ENCODE data around the gene ADARB2.
A peak's percentile ranks its signal among the peaks of the same experiment; 100 is the strongest.
"Not testable (repeated sequence)": the region's sequence is repeated elsewhere in the genome, so short reads cannot be mapped to it uniquely, and the experiment has no call there.

Gene ADARB2

DNA sequence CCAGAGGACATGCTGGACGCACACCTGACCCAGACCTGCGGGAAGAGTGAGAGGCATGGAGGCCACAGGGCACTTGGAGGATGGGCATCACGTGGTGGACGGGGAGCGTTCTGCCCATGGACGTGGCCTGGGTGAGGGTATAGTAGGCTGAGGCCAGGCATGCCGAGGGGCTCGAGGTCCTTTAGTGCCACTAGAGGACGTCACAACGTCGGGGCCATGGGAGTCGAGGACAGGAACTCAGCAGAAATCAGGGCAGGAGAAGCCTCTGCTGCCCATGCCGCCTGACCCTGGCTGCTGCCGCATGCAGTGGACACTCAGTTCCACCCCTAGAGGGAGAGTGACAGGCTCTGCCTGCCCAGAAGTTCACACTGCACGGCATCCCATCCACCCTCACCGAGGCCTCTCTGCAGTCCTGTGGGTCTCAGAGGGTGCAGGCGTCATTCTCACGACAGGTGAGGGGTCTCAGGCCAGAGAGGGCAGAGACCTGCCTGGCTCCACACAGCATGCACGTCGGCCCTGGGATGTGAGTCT is 198.7 kb downstream of the ADARB2 start:
- DNase-seq = no peak

DNA sequence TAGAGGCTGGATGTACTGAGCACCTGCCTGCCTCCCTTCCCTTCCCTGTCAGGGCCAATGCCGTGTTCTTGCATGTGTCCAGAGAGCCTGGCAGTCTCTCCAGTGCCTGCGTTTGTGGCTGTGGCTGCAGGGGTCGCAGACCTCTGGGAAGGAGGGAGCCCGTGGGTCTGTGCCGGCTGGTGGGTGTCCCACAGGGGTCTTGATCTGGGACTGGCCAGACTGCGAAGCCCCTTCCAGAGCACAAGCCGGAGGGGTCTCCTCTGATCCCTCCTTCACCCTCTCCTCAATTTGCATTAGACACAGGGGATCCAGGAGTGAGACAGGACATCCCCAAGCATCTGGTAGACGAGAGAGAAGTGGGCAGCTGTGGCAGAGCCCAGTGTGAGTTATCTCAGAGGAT is 199.2 kb downstream of the ADARB2 start:
- DNase-seq = no peak

DNA sequence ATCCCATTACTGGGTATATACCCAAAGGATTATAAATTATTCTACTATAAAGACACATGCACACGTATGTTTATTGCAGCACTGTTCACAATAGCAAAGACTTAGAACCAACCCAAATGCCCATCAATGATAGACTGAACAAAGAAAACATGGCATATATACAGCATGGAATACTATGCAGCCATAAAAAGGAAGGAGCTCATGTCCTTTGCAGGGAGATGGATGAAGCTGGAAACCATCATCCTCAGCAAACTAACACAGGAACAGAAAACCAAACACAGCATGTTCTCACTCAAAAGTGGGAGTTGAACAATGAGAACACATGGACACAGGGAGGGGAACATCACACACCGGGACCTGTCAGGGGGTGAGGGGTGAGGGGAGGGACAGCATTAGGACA is 199.9 kb downstream of the ADARB2 start:
- DNase-seq = not testable (repeated sequence)

DNA sequence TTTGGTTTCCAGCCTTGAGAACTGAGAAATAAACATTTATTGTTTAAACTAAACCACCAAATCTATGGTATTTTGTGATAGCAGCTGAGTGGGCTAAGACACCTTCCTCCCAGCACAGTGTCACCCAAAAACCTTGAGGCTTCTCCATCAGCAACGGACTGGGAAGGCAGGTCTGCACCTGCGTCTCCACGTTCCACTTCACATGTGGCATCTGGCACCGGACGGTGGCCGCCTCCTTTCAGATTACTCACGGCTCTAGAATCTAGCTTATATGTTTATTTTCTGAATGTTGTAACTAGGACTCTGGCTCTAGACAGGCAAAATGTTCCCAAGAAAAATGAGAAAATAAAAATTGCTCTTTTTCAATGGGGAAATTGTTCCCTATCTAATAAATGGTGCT is 201.0 kb downstream of the ADARB2 start:
- DNase-seq = no peak

DNA sequence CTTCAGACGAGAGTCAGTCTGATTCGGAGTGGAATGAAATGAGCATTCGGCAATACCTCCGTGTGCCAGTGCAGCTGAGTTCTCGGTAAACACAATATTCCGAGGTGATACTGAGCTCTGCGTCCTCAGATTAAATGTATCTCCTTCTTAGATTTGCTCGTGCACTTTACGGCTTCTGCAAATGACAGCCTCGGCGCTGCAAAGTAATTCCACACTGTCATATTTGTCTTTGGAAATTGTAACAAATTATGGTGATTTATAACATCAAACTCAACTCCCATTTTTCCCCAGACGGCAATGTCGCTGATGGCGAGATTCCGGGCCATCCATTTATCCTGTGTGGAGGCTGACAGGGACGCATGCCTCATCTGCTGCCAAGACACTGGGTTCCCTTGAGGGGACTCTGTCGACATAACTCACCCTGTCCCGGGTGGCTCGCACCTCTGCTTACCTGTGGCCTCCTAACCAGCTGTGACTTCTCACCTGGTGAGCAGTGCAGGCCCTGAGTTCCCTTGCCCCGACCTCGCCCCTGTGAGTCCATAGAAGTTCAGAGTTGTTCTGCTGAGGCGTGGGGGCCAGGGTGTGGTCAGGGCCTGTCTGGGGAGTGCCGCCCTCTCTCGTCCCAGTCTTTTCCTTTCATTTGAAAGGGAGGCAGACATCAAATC is 201.9 kb downstream of the ADARB2 start:
- DNase-seq = no peak

DNA sequence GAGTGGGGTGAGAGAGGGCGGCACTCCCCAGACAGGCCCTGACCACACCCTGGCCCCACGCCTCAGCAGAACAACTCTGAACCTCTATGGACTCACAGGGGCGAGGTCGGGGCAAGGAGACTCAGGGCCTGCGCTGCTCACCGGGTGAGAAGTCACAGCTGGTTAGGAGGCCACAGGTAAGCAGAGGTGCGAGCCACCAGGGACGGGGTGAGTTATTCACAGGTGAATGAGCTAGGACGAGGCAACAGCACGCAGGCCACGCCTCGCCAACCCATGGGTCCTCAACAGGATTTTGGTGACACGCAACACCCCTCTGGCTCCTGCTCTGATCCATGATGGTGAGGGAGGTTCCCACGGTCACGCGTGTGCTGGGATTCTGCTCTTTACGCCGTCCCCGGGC is 202.5 kb downstream of the ADARB2 start:
- no peak for DNase-seq

DNA sequence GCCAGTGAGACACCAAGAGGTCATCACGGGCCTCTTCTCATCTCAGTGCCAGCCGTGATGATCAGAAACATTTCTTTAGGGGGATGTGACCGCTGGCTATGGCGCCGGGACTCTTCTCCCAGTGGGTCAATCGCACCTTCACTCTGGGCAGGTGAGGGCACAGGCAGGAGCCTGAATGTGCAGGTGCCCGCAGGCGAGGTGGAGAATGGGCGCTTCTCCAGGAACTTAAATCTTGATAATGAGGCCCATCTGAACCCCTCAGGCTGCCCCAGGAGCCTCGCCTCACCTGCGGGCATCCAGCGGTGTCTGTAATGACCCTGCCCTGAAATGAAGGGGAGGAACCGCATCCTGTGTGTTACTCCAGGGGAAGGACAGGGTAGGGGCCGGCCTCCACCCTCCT is 204.7 kb downstream of the ADARB2 start:
- no peak for DNase-seq

DNA sequence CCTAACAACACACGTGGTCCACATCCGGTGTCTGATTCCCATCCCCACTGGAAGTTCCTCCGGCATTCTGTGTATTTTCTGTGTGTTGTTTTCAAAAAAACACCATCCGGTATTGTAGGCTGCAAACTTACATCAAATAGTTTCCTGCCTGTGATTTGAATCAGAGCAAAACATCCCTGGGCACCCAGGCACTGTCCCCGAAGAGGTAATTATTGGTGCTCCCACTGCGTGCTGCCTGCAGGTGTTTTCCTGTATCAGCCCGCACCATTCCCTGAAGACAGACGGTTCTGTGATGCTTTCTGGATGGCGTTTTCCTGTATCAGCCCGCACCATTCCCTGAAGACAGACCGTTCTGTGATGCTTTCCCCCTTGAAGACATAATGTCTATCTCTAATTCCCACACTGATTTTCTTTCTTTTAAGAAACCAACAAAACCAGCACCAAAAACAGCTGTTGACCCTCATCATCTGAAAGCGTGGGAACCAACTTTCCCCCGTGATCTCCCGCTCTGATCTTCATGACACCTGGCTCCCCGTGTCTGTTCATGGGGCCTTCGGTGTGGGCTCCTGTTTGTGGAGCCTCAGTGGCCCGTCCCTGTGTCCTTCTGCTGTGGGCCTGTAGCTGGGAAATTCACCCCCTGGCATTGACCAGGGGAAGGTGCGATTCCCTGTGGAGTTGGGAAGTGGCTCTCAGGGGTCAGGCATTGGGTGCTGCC is 205.3 kb downstream of the ADARB2 start:
- DNase-seq = no peak

DNA sequence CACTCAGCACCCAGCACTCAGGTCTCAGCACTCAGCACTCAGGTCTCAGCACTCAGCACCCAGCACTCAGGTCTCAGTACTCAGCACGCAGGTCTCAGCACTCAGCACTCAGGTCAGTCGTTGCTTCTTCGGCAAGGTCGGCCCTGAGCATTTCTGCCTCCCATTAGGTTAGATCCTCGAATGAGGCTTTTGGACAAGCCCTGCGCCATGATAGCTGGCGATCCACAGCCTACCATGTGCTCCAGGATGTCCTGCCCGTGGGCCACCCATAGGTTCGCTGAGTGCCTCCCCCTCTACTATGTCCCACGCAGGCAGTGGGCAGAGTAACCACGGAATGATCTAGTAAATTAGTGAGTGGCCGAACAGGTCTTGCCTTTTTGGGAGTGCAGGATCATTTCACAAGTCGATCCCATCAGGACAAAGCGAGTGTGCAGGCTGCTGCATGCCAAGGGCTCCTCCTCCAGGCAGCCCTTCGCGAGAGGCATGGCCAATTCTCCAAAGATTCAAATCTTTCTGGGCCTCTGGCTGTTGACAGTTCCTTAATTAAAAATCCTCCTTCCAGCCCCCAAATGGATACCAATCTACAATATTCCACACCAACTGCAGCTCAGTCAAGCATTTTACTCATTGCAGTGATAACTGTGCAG is 206.3 kb downstream of the ADARB2 start:
- no peak for DNase-seq

DNA sequence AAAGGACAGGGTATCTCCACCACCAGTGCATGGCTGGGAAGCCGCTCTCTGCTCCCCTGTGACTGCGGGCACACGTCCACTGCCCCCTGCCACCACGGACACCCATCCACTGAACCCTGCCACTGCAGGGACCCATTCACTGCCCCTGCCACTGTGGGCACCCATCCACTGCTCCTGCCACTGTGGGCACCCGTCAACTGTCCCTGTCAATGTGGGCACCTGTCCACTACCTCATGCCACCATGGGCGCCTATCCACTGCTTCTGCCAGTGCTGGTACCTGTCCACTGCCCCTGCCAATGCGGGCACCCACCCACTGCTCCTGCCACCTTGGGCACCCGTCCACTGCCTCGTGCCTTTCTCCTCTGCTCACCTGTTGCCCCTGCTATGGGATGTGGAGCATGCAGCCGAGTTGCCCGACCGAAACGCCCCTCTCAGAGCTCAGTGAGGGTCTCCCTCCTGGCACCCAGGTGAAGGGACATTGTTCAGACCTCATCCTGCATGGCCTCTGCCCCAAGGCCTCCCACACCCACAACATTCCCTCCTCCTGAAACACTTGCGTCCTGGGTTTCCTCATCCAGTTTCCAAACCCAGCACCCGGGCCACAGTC is 207.4 kb downstream of the ADARB2 start:
- no peak for DNase-seq

DNA sequence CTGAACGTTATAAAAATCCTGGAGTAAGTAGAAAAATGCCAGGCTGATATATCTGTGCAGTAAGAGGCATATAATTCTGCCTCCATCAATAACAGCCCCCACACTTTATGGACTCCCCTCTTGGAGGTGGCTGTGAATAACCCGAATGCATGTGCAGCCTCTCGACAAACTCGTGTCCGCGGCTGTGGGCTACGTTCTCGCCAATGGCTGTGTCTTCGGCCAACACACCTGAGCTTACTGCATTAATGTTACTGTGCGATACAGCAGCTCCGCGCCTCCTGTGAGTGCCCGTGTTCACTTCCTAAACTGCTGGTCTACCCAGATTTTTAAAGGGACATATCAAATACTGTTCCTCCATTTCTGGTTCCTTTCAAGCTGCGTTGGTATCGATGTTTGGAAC is 209.4 kb downstream of the ADARB2 start:
- no peak for DNase-seq

DNA sequence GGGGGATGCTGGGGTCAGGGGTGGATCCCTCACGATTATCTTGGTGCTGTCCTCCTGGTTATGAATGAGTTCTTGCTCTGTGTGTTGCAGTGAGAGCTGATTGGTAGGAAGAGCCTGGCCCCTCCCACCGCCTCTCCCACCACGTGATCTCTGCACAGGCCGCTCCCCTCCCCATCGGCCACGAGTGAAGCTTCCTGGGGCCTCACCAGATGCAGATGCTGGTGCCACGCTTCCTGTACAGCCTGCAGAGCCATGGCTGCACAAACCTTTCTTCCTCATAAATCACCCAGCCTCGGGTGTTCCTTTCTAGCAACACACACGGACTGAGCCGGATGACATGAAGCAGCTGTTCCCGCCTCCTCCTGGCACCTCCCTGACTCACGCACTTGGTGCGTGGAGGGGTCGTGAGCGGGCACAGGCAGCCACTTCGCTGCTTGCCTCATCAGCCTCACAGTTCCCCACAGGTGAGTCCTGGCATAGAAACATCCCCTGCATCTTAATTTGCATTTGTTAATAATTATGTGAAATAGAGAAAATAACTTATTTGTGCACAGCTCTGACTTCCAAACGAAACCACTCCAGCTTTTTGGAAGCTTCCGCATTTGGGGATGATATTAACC is 210.8 kb downstream of the ADARB2 start:
- no peak for DNase-seq

DNA sequence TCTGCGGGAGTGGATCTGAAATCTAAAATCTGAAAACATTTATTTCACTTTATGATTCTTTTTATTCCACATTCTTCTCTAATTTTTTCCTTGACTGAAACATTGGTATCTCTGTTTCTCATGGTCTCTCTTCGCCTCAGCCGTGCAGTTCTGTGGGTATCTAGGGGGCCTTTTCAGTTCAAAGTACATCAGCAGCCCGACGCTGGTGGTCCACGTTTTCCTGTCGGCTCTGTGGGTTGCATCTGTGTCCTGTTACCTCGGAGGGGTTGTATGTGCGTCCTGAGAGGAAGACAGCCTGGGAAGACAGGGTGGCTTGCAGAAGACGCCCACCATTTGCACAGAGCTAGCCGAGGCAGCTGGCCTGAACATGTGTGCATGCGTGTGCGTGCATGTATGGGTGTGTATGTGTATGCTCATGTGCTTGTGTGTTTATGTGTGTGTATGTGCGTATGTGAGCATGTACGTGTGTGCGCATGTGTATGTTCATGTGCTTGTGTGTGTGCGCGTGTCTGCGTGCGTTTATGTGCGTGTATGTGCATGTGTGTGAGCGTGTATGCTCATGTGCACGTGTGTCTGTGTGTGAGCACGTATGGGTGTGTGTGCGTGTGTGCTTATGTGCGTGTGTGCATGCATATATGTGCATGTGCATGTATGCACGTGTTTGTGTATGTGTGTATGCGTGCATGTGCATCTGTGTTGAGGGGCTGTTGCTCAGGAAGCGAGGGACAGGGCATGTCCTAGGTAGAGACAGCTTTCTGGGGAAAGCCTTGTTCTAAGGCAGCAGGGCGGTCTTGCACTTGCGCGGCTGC is 211.8 kb downstream of the ADARB2 start:
- DNase-seq = no peak

DNA sequence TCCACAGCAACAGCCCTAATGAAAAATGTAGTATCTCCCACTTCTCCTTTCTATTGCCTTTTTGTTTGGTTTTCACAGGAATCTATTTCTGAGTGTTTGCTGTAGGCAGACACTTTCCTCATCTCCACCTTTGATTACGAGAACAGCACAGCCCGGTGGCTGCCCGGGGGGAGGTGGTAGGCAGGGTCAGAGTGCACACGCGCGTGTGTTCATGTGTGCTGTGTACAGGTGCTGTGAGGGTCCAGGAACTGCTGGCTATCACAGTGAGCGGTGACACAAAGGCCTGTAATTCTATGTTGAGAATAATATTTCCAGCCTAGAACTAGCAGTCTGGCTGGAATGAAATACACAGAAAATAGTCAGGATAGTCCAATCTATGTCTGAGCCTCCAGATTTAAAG is 212.8 kb downstream of the ADARB2 start:
- DNase-seq = peak; percentile 19

DNA sequence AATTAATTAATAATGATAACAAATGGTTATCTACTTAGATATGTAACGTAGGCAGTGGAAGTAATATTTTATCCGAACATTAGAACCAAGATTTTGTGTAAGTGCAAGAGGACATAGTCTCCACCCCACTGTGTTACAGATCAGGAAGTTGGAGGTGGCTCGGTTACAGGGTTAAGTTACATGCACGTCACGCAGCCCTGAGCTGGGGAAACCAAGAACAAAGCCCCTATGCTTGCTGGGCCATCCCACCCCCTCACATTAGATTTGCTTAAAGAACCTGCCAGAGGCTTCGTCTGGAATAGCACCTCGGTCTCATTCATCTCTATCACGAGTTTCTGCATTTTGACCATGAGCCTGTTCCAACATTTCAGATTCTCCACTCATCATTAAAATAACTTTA is 214.1 kb downstream of the ADARB2 start:
- DNase-seq = no peak

DNA sequence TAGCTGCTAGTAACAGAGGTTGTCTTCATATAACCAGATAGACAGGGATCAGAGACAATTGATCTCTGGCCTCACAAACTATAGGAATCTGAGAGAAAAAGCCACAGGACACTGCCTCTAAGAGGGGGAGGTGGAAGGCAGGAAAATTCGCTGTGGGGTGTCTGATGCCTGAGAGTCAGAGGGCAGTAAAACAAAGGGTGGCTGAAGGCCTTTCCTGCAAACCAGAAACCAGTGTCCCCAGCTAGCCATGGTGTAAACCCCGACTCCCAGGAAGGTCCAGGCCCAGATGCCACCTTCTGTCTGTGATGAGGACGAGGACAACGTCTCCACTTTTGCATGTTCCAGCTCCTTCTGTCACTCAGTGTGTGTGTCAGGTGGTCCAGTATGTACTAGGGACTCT is 215.1 kb downstream of the ADARB2 start:
- DNase-seq = no peak

DNA sequence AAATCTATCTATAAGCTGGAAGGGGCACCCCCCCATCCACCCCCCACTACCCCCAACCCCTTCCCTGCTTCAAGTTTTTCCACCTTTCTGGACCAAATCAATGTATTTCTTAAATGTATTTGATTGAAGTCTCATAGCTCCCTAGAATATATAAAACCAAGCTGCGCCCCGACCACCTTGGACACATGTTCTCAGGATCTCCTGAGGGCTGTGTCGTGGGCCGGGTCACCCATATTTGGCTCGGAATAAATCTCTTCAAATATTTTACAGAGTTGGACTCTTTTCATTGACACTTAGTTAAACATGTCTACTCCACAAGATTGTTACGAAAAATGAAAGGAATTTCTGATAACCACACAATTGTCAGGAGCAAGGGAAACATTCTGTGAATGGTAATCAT is 215.6 kb downstream of the ADARB2 start:
- no peak for DNase-seq

DNA sequence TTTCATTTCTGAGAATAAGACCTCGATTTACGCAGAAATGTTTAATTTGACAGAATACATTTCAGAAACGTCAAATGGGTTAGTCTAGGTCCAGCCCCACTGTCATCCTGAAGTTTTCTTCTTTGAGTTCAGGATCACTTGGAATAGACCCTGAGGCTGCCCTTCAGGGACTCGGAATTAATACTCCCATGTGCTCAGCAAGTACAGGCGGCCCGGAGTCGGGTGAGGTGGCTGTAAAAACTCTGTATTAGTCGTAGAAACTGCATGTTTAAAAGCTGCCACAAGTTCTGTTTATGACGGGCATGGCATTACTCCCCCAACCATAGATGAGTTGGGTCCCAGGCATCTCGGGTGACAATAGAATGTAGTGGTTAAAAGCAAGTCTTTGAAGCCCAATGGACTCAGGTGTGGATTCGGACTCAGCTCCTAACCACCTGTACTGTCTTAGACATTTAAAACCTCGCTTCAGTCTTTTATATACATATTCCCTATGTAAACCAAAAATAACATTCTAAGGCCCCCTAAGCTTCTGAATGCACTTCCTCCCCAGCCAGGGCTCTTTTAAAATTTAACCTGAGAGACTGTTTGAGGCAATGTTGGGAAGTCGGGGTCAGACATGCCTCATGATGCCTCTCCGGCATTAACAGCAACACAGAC is 216.3 kb downstream of the ADARB2 start:
- DNase-seq = no peak

DNA sequence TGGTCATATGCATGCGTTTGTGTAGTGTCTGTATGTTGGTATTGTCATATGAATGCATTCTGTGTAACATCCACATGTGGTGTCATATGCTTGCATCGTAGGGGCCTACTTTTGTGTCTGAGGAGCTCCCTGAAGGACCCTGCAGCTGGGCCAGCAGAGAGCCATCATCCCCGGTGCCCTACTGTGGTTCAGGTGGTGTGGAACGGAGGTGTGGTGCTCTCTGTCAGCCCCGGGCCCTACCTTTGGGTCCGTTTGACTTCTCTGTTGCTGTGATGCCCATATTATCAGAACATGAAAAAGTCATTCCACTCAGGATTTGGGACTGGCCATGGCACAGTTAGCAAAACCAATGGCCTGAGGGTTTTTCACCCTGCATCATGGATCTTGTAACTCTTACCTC is 217.9 kb downstream of the ADARB2 start:
- DNase-seq = no peak

DNA sequence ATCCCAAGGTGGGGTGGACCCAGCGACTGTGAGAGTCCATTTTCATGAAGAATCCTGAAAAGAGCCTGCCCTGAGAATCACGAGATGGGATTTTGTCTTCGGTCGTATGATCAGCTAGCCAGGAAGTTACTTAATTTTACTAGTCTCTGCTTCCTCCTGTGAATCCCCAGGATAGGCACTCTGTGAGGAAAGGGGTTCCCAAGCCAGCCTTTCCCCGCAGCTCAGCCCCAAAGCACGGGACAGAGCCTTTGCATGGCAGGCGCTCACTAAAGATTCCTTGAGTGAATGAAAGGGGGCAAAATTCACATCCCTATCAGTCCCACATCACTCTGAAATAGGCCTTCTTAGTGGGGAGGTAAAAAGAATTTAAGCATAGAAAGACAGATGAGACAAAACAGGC is 219.6 kb downstream of the ADARB2 start:
- no peak for DNase-seq

DNA sequence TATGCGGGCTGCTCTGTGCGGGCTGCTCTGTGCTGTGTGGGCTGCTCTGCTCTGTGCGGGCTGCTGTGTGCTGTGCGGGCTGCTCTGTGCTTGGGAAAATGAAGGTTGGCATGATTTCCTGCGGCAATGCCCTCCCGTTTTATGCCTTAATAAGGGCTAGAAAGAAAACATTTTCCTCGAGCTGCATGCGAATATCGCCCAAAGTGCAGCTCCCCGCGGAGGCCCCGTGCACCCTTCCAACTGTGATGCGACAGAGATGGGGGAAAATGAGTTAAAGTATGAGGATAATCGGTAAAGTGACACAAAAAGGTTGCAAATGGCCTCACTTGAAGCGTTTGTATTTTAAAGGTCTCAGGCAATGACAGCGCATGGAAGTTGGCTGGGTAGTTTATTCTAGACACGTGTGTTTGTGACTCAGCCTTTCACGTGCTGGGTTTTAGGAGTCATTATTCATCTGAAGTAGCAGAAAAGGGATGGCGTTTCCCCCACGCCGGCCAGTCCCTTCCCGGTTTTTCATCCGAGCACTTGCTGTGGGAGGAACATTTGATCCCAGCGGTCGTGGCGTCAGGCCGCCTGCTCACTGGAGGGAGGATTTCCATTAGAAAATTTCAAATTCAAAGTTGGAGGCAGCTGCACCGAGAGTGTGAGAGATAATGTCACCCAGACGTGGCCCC is 220.7 kb downstream of the ADARB2 start:
- DNase-seq = no peak

Measured in NCI-H748 treated with DMSO at 0.1 percent for 48 hours (cell line).